Heart left ventricle (tissue), 13 donors: ENCODE results near the gene TRPC4.

Experiments
- POLR2A ChIP-seq, 2 donors: fragments of 450-650 bp; IDR thresholded peaks; one replicate each; pipeline ENCODE4 v1.6.1; 2017; ENCODE audit warnings: antibody characterized with exemption in 2 of 2, mild to moderate bottlenecking in 2 of 2, moderate library complexity in 2 of 2
- TF ChIP-seq, protein P1 (sequence below), 12 donors: fragments of 200-600 bp; sonication (generic) in 4 of 12; IDR thresholded peaks; one replicate each; pipeline versions ENCODE4 v1.5.0 to v1.8.0; 2018 to 2022; ENCODE audit warnings: antibody characterized with exemption in 12 of 12, mild to moderate bottlenecking in 5 of 12
- donor health status: ischemic (EF 13 %, LVEDD 7.1; RV severe dilation, severe dysfunction).
- donor health status: DM: no; HTN: yes; CAD: no.
- donor health status: DM: no; HTN: no; CAD: no.
- donor health status: ischemic (EF 25% LVEDD 6.9; RV normal size, moderate dysfunction).
- donor health status: ischemic (EF 25% LVEDD 5.7; RV mildly dilated, moderate dysfunction).
- donor health status: ischemic (EF 35%, LVEDD 5.7; RV mildly dilated, moderate dysfunction).
- donor health status: nonischemic (EF 11% LVEDD 7.7; RV severe dilation, severe dysfunction).
- donor health status: DM: yes; HTN: yes; CAD: no.
- donor health status: PGD.
- donor health status: ischemic (EF 29% LVEDD 5.4; RV normal size, mild dysfunction).
- donor health status: nonischemic (EF 23%, LVEDD 6.1; RV moderate dilation, normal function).

DNA sequence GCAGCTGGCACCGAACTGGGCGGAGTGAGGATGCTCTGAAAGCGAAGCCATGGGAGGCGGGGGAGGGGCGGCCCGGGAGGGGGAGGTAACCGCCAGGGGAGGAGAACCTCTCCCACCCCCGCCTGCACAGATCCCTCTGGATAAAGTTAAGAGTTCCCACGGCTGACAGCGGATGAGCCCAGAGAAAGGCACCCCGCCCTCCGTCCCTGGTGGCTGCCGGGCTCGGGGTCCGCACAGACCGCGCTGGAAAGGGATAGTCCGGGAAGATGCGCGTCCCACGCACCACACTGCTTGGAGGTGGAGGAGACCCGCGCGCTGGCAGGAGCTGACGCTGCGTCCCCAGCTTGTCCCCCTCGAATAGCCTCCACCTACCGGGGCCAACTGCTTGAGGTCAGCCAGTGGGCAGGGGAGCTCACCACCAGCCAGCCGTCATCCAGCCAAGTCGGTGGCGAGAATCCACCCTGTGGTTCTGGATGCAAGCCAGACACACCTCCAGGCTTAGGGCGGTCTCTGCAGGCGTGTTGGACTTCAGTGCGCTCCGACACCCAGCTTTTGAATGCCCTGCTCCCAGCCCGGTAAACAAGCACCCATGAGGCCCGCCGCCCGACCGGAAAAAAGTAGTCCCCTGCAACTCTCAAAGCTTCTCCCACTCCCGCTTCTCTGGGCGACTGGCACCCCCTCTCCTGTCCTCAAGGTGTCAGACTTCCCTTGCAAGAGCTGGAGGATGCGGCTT lies at the start of gene TRPC4:
- TF ChIP-seq, protein P1, sequence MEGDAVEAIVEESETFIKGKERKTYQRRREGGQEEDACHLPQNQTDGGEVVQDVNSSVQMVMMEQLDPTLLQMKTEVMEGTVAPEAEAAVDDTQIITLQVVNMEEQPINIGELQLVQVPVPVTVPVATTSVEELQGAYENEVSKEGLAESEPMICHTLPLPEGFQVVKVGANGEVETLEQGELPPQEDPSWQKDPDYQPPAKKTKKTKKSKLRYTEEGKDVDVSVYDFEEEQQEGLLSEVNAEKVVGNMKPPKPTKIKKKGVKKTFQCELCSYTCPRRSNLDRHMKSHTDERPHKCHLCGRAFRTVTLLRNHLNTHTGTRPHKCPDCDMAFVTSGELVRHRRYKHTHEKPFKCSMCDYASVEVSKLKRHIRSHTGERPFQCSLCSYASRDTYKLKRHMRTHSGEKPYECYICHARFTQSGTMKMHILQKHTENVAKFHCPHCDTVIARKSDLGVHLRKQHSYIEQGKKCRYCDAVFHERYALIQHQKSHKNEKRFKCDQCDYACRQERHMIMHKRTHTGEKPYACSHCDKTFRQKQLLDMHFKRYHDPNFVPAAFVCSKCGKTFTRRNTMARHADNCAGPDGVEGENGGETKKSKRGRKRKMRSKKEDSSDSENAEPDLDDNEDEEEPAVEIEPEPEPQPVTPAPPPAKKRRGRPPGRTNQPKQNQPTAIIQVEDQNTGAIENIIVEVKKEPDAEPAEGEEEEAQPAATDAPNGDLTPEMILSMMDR (IDR thresholded peaks at IDR 0.05) = peak in 11 of 12 donors; percentile 14 to 60 (median 42)
- TF ChIP-seq POLR2A (IDR thresholded peaks at IDR 0.05) = no peak
